ENCODE data around the gene ELAVL3. TPM values are rescaled to one million over a fixed set of nuclear protein-coding genes. Genes with fewer than 3 reads are reported as not detected.
"Not testable (repeated sequence)": the region's sequence is repeated elsewhere in the genome, so short reads cannot be mapped to it uniquely, and the experiment has no call there.

Gene ELAVL3
- total and polyA plus RNA-seq, 2 donors (not counting 1 experiment from before 2014, with no cell fraction given): under 0.01 TPM; not detected in 1

DNA sequence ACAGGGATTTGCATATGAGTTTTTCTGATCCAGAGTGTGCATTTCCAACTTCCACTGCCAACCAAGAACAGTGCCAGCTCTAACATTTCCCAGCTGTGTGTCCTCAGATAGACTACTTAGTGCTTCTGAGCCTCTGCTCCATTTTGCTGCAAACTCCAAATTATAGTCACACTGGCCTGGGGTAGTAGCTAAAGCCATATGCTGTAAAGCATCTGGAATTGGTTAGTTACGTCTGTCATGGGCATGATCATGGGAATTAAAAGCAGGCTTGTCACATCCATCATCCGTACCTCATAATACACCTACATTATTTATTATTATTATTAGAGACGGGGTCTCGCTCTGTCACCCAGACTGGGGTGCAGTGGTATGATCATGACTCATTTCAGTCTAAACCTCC lies 7.1 kb downstream of the ELAVL3 start:
- no peaks in the 10 kb centered on the region for H3K36me3 ChIP-seq (ENCODE audit: control insufficient read depth, insufficient read depth, low read length)
- H3K27ac ChIP-seq (ENCODE audit: insufficient read depth, low read length): no peak overlapping the region
- no peak for DNase-seq (ENCODE audit: low read depth in 2 of 2)
- H3K4me2 ChIP-seq (ENCODE audit: extremely low read depth, insufficient read depth, low read length): no peak overlapping the region
- H3K9me3 ChIP-seq (ENCODE audit: control insufficient read depth, insufficient read depth, low read depth, low read length): no peaks in the 10 kb centered on the region
- H3K4me1 ChIP-seq (ENCODE audit: control insufficient read depth, extremely low read depth, insufficient read depth, low read length): no peaks in the 10 kb centered on the region
- H2AFZ ChIP-seq (ENCODE audit: low read length): no peak overlapping the region
- no peak overlapping the region for H3K9ac ChIP-seq (ENCODE audit: insufficient read depth, low read length)
- TF ChIP-seq, protein P1, sequence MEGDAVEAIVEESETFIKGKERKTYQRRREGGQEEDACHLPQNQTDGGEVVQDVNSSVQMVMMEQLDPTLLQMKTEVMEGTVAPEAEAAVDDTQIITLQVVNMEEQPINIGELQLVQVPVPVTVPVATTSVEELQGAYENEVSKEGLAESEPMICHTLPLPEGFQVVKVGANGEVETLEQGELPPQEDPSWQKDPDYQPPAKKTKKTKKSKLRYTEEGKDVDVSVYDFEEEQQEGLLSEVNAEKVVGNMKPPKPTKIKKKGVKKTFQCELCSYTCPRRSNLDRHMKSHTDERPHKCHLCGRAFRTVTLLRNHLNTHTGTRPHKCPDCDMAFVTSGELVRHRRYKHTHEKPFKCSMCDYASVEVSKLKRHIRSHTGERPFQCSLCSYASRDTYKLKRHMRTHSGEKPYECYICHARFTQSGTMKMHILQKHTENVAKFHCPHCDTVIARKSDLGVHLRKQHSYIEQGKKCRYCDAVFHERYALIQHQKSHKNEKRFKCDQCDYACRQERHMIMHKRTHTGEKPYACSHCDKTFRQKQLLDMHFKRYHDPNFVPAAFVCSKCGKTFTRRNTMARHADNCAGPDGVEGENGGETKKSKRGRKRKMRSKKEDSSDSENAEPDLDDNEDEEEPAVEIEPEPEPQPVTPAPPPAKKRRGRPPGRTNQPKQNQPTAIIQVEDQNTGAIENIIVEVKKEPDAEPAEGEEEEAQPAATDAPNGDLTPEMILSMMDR (conservative IDR thresholded peaks at IDR 0.05 in 1 of 2, IDR thresholded peaks at IDR 0.05 in 1 of 2; ENCODE audit: low read depth in 1 of 2, low read length in 2 of 2): no peak
- TF ChIP-seq EZH2 (IDR thresholded peaks at IDR 0.05; ENCODE audit: low read length, missing control alignments): no peak
- no peak overlapping the region for H3K4me3 ChIP-seq (replicated peaks in 1 of 4; ENCODE audit: control extremely low read depth in 1 of 4, insufficient read depth in 1 of 4, low read depth in 3 of 4, low read length in 4 of 4)
- H3K27me3 ChIP-seq (ENCODE audit: control insufficient read depth, insufficient read depth, low read length): peaks cover 2% of the 10 kb centered on the region
- no peaks in the 10 kb centered on the region for H3K79me2 ChIP-seq (ENCODE audit: control insufficient read depth, insufficient read depth, low read length)
- no peaks in the 10 kb centered on the region for H4K20me1 ChIP-seq (ENCODE audit: control insufficient read depth, extremely low read depth, insufficient read depth, low read length)

DNA sequence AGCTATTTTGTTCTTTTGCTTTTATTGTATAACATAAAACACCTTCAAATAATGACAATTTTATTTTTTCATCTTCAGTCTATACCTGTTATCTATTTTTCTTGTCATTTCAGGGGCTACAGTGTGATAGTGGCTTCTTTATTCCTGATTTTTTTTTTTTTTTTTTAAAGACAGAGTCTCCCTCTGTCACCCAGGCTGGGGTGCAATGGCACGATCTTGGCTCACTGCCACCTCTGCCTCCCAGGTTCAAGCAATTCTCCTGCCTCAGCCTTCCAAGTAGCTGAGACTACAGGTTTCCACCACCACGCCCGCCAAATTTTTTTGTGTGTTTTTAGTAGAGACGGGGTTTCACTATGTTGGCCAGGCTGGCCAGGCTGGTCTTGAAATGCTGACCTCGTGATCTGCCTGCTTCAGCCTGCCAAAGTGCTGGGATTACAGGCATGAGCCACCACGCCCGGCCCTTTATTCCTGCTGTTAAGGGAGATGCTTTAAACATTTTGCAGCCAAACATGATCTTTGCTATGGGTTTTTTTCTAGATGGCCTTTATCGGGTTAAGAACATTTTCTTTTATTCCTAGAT lies 12.5 kb downstream of the ELAVL3 start:
- not testable (repeated sequence) for H3K4me3 ChIP-seq (replicated peaks in 1 of 4; ENCODE audit: control extremely low read depth in 1 of 4, insufficient read depth in 1 of 4, low read depth in 3 of 4, low read length in 4 of 4); H2AFZ ChIP-seq (ENCODE audit: low read length); H3K9ac ChIP-seq (ENCODE audit: insufficient read depth, low read length); H3K27me3 ChIP-seq (ENCODE audit: control insufficient read depth, insufficient read depth, low read length); H3K9me3 ChIP-seq (ENCODE audit: control insufficient read depth, insufficient read depth, low read depth, low read length); H3K36me3 ChIP-seq (ENCODE audit: control insufficient read depth, insufficient read depth, low read length); H3K79me2 ChIP-seq (ENCODE audit: control insufficient read depth, insufficient read depth, low read length); H3K27ac ChIP-seq (ENCODE audit: insufficient read depth, low read length); H4K20me1 ChIP-seq (ENCODE audit: control insufficient read depth, extremely low read depth, insufficient read depth, low read length); H3K4me2 ChIP-seq (ENCODE audit: extremely low read depth, insufficient read depth, low read length); DNase-seq (ENCODE audit: low read depth in 2 of 2); H3K4me1 ChIP-seq (ENCODE audit: control insufficient read depth, extremely low read depth, insufficient read depth, low read length)

DNA sequence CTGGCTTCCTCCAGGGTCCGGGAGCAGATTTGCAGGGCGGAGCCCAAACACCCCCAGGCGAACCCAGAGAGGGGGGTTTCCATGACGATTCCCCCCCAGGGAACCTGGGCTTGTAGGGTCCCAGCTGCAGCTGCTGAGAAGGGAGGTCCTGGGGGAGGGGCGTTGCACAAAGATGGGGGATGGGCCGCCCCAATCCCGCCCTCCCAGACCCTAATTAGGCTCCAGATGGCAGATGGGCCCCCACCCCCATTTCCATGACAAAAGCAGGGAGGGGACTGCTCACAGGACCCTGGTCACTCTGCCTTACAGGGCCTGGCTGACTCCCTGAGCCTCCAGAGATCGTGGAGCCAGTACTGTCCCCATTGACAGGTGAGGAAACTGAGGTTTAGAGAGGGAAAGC lies 15.2 kb downstream of the ELAVL3 start:
- Histone ChIP-seq H3K4me2 (ENCODE audit: extremely low read depth, insufficient read depth, low read length) (no peak overlapping the region), H3K27me3 (ENCODE audit: control insufficient read depth, insufficient read depth, low read length) (no peaks in the 10 kb centered on the region), H3K9me3 (ENCODE audit: control insufficient read depth, insufficient read depth, low read depth, low read length) (no peaks in the 10 kb centered on the region), H3K4me3 (replicated peaks in 1 of 4; ENCODE audit: control extremely low read depth in 1 of 4, insufficient read depth in 1 of 4, low read depth in 3 of 4, low read length in 4 of 4) (no peak overlapping the region), H3K27ac (ENCODE audit: insufficient read depth, low read length) (no peak overlapping the region), H4K20me1 (ENCODE audit: control insufficient read depth, extremely low read depth, insufficient read depth, low read length) (no peaks in the 10 kb centered on the region), H3K79me2 (ENCODE audit: control insufficient read depth, insufficient read depth, low read length) (no peaks in the 10 kb centered on the region), H3K9ac (ENCODE audit: insufficient read depth, low read length) (no peak overlapping the region), H3K36me3 (ENCODE audit: control insufficient read depth, insufficient read depth, low read length) (no peaks in the 10 kb centered on the region), H2AFZ (ENCODE audit: low read length) (no peak overlapping the region), H3K4me1 (ENCODE audit: control insufficient read depth, extremely low read depth, insufficient read depth, low read length) (no peaks in the 10 kb centered on the region)
- TF ChIP-seq, protein P1 (conservative IDR thresholded peaks at IDR 0.05 in 1 of 2, IDR thresholded peaks at IDR 0.05 in 1 of 2; ENCODE audit: low read depth in 1 of 2, low read length in 2 of 2): no peak
- TF ChIP-seq EZH2 (IDR thresholded peaks at IDR 0.05; ENCODE audit: low read length, missing control alignments): no peak
- no peak for DNase-seq (ENCODE audit: low read depth in 2 of 2)
